NCI-H748 (cell line): ENCODE data around the gene TNFRSF6B.

Experiments
- DNase-seq: peaks from one replicate; lab custom pipeline; 2025; ENCODE audit not compliant: unreplicated experiment; lab: John Stamatoyannopoulos, UW

The TNFRSF6B gene

DNA sequence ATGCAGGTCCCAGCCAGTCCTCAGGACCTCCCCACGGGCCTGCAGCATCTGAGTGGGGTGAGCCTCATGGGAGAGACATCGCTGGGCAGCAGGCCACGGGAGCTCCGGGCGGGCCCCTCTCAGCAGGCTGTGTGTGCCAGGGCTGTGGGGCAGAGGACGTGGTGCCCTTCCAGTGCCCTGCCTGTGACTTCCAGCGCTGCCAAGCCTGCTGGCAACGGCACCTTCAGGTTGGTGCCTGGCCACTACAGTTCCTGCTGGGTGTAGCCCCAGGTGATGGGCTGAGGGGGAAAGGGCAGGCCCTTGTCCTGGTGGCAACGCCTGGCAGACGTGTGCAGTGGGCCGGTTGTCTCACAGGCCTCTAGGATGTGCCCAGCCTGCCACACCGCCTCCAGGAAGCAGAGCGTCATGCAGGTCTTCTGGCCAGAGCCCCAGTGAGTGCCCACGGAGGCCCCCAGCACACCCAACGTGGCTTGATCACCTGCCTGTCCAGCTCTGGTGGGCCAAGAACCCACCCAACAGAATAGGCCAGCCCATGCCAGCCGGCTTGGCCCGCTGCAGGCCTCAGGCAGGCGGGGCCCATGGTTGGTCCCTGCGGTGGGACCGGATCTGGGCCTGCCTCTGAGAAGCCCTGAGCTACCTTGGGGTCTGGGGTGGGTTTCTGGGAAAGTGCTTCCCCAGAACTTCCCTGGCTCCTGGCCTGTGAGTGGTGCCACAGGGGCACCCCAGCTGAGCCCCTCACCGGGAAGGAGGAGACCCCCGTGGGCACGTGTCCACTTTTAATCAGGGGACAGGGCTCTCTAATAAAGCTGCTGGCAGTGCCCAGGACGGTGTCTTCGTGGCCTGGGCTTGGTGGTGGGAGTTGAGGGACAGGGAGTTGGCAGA, 787 bp upstream of the TNFRSF6B start:
- DNase-seq = no peak

GRCh38 chr20:63696306-63696627, 185 bp upstream of the TNFRSF6B start:
- DNase-seq = no peak

DNA sequence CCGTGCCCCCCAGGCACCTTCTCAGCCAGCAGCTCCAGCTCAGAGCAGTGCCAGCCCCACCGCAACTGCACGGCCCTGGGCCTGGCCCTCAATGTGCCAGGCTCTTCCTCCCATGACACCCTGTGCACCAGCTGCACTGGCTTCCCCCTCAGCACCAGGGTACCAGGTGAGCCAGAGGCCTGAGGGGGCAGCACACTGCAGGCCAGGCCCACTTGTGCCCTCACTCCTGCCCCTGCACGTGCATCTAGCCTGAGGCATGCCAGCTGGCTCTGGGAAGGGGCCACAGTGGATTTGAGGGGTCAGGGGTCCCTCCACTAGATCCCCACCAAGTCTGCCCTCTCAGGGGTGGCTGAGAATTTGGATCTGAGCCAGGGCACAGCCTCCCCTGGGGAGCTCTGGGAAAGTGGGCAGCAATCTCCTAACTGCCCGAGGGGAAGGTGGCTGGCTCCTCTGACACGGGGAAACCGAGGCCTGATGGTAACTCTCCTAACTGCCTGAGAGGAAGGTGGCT, 960 bp downstream of the TNFRSF6B start:
- DNase-seq = no peak

- no peak for DNase-seq
These were observed 1.6 kb downstream of the TNFRSF6B start for GRCh38 chr20:63697868-63698545.

- no peak for DNase-seq
These were observed 2.5 kb downstream of the TNFRSF6B start for GRCh38 chr20:63698739-63699465.

DNA sequence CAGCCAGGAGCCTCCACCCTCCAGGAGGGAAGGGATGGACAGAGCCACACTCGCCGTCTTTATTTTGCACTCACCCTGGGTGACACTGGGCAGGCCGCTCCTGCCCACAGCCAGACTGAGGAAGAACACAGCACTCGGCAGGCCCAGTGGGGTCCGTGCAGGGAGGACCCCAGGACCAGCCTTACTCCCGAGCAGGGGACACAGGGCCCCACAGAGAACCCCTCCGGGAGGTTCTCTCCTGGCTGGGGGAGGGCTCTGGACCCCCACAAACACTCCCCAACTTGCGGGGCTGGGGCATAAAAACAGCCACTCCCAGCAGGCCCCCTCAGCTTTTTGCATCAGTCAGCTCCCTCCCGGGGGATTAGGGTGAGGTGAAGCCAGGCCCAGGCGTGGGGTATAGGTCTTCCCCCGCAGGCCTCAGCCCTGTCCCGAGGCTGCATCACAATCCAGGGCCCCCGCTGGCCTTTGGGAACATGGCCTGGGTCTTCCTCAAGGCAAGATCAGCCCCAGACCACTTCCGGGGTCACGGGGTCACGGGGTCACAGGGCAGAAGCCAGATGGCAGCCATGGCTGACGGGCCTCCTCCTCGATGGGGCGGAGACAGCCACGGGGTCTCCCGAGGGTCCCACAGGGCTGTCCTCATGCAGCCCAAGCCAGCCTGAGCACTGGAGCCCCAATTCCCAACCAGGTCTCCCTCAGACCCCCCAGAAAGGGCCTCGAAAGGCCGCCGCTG, 3.2 kb downstream of the TNFRSF6B start:
- no peak for DNase-seq

- DNase-seq = no peak
These were observed 4.0 kb downstream of the TNFRSF6B start for GRCh38 chr20:63700199-63701050.

DNA sequence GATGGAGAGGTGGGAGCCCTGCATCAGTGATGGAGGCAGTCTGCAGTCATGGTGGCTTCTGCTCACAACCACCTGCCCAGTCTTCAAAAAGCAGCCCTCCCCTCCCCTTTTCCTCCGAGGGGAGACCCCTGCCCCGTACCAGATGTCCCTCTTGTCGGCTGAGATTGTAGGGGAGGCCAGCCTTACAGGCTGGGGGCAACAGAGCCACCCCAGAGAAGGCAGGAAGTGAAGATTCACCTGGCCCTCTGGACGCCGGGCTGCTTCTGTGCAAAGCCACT, 4.5 kb downstream of the TNFRSF6B start:
- DNase-seq = no peak

DNA sequence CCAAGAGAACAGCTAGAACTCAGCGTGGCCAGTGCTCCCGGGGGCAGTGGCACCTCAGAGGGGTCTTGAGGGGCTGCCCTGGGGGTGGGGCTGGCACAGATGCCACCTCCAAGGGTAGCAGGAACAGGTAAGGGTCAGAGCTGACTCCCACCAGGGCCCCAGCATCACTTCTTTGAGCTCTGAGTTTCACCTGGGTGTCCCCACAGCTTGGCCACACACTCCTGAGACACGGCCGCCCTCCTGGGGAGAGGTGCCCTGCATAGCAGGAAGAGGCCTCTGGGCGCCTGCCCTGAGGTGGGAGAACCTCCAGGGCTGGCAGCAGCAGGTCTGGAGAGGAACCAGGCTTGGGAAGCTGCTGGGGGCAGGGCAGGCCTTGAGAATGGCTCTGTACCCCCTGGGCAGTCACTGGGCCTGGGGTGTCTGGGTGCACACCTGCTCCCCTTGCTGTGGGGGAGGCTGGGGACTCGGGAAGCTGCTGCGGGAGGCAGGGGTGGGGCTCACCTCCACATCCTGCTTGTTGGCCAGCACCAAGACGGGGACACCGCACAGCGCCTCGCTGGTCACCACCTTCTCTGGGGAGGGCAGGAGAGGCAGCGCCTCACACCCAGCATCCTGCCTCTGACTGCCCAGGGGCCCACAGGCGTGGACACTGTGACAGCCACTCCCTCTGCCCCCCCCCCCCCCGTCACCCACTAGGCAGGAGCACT, 5.0 kb downstream of the TNFRSF6B start:
- no peak for DNase-seq

GRCh38 chr20:63702036-63702665, 5.7 kb downstream of the TNFRSF6B start:
- no peak for DNase-seq

DNA sequence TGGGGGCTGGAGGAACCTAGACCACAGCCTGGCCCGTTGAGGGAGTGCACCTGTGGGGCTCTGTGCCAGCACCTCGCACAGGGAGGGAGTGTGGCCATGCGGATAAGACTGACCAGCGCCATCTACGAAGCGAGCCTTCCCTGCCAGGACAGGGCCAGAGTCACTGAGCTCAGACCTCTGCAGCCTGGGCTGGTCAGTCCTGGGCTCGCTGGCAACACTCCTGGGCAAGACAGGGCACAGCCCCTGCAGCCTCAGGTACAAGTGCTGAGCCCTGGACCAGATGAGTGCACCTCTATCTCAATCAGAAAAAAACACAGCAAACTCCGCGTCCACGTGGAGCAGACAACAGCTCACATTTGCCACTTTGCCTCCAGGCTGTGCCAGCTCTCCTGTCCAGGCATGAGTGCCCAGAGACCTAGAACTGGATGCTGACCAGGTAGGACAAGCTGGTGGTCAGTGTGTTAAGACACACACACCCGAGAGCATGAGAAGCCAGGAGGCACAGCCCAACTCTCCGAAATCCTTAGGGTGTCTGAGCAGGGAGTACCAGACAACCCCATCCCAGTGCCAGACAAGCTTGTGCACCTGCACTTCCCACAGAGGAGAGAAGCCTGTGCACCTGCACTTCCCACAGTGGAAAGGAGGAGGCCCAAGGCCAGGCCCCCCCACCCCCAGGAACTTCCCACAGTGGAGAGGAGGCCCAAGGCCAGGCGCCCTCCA, 6.5 kb downstream of the TNFRSF6B start:
- DNase-seq = no peak

DNA sequence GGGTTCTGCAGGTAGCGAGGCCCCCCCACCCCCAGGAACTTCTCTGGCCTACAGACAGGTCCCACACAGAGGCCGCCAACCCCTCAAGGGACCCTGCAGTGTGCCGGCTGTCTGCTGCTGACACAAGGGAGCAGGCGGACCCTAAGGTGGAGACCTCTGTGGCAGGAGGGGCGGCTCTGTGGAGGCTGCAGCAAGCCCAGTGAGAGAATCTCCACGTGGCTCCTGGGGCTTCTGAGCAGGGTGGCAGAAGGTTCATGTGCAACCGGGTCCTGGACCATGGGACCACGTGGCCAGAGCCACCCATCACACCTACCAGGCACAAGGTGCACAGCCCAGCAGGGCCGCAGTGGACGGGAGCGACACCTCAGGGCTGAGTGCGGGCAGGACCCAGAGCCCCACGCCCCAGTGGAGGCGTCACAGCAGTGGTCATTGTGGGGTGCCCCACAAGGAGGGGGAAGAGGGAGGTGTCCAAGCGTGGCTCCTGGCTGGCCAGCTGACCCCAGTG, 7.1 kb downstream of the TNFRSF6B start:
- no peak for DNase-seq

DNA sequence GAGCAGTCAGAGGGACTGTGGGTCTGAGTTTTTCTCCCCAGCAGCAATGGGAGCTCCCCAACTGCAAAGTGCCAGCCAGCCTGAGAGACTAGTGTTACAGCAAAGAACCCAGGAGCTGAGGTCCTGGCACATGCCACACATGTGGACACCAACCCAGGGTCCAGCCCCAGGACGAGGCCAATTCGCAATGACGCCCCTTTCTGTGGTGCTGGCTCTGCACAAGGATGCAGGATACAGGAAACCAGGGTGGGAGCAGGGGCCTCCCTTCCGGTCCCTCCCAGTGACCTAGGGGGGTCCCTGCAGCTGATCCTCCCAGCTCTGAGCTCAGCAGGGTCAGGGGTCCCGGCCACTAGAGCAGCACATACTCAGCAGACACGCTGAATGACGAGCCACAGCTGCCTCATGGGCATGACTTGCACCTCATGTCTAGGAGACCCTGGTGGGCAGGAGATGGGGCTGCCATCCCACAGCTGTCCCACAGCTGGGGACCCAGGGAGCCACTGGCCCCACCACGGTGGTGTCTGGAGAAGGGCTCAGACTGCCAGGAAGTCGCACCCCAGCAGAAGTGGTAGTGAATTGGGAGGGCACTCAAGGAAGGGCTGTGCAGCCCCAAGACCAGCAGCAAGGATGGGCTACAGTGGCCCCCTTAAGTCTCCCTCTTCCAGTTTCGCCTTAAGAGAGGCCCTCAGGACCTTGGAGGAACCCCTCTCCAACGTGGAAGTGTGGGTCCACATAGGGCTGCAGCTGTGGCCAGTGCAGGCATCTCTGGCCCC, 7.7 kb downstream of the TNFRSF6B start:
- DNase-seq = no peak

- DNase-seq = no peak
These were observed 8.3 kb downstream of the TNFRSF6B start for GRCh38 chr20:63704749-63705117.

DNA sequence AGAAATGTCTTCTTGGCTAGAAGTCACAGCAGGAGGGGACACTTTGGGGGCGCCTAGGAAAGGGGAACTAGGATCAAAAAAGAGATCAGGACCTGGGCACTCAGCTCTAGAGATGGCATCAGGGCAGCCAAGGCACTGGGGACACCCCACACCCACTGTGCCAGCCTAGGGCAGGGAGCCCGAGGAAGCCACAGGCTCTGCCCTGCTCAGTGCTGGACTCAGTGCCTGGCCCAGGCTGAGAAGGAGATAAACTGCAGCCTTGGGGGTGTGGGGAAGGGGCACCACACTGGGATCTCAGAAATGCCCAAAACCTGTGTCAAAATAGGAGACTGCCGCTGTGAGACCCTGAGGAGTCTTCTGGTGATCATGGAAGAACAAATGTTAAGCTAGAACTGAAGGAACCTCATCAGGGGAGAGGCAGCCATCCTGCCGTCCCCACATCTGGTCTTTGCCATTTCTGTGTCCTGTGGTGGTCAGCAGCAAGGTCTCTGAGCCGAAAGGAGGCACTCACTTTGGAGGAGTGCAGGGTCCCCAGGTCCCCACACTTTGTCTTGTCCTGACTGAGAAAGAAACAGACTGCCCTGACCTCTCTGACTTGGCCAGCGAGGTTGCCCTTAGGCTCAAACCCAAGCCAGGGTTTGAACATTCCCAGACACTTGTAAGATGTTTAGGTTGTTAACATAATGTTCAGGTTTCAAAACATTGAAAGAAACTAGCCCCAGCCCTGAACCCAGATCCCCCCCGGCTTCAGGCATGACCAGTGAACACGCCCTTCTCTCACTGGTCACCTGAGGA, 9.0 kb downstream of the TNFRSF6B start:
- no peak for DNase-seq

GRCh38 chr20:63706027-63706695, 9.7 kb downstream of the TNFRSF6B start:
- DNase-seq = no peak
